ENCODE measurements around the gene TTC33. TPM values are rescaled to one million over a fixed set of nuclear protein-coding genes. Genes with fewer than 3 reads are reported as not detected.
"Not testable (repeated sequence)": the region's sequence is repeated elsewhere in the genome, so short reads cannot be mapped to it uniquely, and the experiment has no call there.

TTC33 gene
- total RNA-seq, 1 donor from 2014 or later, result 11.7 TPM

GRCh38 chr5:40648150-40648549, 107.6 kb downstream of the TTC33 start:
- Mint-ChIP-seq H3K36me3 (ENCODE audit: unreplicated experiment) (no peaks in the 10 kb centered on the region), H3K4me1 (ENCODE audit: low read depth, unreplicated experiment) (no peaks in the 10 kb centered on the region), H3K4me3 (ENCODE audit: unreplicated experiment) (no peak overlapping the region), H3K27me3 (ENCODE audit: unreplicated experiment) (no peaks in the 10 kb centered on the region), H3K9me3 (ENCODE audit: unreplicated experiment) (no peaks in the 10 kb centered on the region), H3K27ac (ENCODE audit: unreplicated experiment) (no peak overlapping the region)
- DNase-seq, result no peak
- no peak for TF ChIP-seq CTCF (IDR thresholded peaks at IDR 0.05; ENCODE audit: partially characterized antibody, unreplicated experiment)

GRCh38 chr5:40646266-40646665, 109.5 kb downstream of the TTC33 start:
- Mint-ChIP-seq H3K27me3 (ENCODE audit: unreplicated experiment) (no peaks in the 10 kb centered on the region), H3K27ac (ENCODE audit: unreplicated experiment) (no peak overlapping the region), H3K4me3 (ENCODE audit: unreplicated experiment) (no peak overlapping the region), H3K36me3 (ENCODE audit: unreplicated experiment) (no peaks in the 10 kb centered on the region), H3K4me1 (ENCODE audit: low read depth, unreplicated experiment) (no peaks in the 10 kb centered on the region), H3K9me3 (ENCODE audit: unreplicated experiment) (no peaks in the 10 kb centered on the region)
- TF ChIP-seq CTCF (IDR thresholded peaks at IDR 0.05; ENCODE audit: partially characterized antibody, unreplicated experiment), result no peak
- no peak for DNase-seq

- not testable (repeated sequence) for H3K4me3 Mint-ChIP-seq (ENCODE audit: unreplicated experiment); H3K27ac Mint-ChIP-seq (ENCODE audit: unreplicated experiment); H3K4me1 Mint-ChIP-seq (ENCODE audit: low read depth, unreplicated experiment); H3K36me3 Mint-ChIP-seq (ENCODE audit: unreplicated experiment); H3K9me3 Mint-ChIP-seq (ENCODE audit: unreplicated experiment); H3K27me3 Mint-ChIP-seq (ENCODE audit: unreplicated experiment); DNase-seq
Measured at GRCh38 chr5:40639531-40639930, 116.2 kb downstream of the TTC33 start.

- H3K9me3 Mint-ChIP-seq (ENCODE audit: unreplicated experiment), result peaks cover 2% of the 10 kb centered on the region
- peaks cover 6% of the 10 kb centered on the region for H3K36me3 Mint-ChIP-seq (ENCODE audit: unreplicated experiment)
- no peak overlapping the region for H3K4me3 Mint-ChIP-seq (ENCODE audit: unreplicated experiment)
- TF ChIP-seq CTCF (IDR thresholded peaks at IDR 0.05; ENCODE audit: partially characterized antibody, unreplicated experiment), result no peak
- no peak for DNase-seq
- no peak overlapping the region for H3K27ac Mint-ChIP-seq (ENCODE audit: unreplicated experiment)
- no peaks in the 10 kb centered on the region for H3K27me3 Mint-ChIP-seq (ENCODE audit: unreplicated experiment)
- no peaks in the 10 kb centered on the region for H3K4me1 Mint-ChIP-seq (ENCODE audit: low read depth, unreplicated experiment)
Measured at GRCh38 chr5:40634593-40634992, 121.2 kb downstream of the TTC33 start.

- Mint-ChIP-seq H3K27ac (ENCODE audit: unreplicated experiment) (no peak overlapping the region), H3K9me3 (ENCODE audit: unreplicated experiment) (peaks cover 2% of the 10 kb centered on the region), H3K27me3 (ENCODE audit: unreplicated experiment) (no peaks in the 10 kb centered on the region), H3K4me3 (ENCODE audit: unreplicated experiment) (no peak overlapping the region), H3K4me1 (ENCODE audit: low read depth, unreplicated experiment) (no peaks in the 10 kb centered on the region), H3K36me3 (ENCODE audit: unreplicated experiment) (peaks cover 6% of the 10 kb centered on the region)
- no peak for DNase-seq
- TF ChIP-seq CTCF (IDR thresholded peaks at IDR 0.05; ENCODE audit: partially characterized antibody, unreplicated experiment), result no peak
Measured at GRCh38 chr5:40634154-40634553, 121.6 kb downstream of the TTC33 start.

- peaks cover 6% of the 10 kb centered on the region for H3K36me3 Mint-ChIP-seq (ENCODE audit: unreplicated experiment)
- no peaks in the 10 kb centered on the region for H3K27me3 Mint-ChIP-seq (ENCODE audit: unreplicated experiment)
- no peaks in the 10 kb centered on the region for H3K4me1 Mint-ChIP-seq (ENCODE audit: low read depth, unreplicated experiment)
- no peak for DNase-seq
- H3K27ac Mint-ChIP-seq (ENCODE audit: unreplicated experiment), result no peak overlapping the region
- H3K4me3 Mint-ChIP-seq (ENCODE audit: unreplicated experiment), result no peak overlapping the region
- TF ChIP-seq CTCF (IDR thresholded peaks at IDR 0.05; ENCODE audit: partially characterized antibody, unreplicated experiment), result no peak
- no peaks in the 10 kb centered on the region for H3K9me3 Mint-ChIP-seq (ENCODE audit: unreplicated experiment)
Measured at GRCh38 chr5:40631236-40631635, 124.5 kb downstream of the TTC33 start.

Measured in glutamatergic neuron (in vitro differentiated cells).